HG02623 (cell line): ENCODE results near the gene CNTN5.

ENCODE experiments used
- ATAC-seq: cut with Tn5 transposase; IDR thresholded peaks from one replicate; pipeline ENCODE4 v1.9.1; 2021; ENCODE audit warnings: moderate library complexity; ENCODE audit not compliant: unreplicated experiment

CNTN5 gene

DNA sequence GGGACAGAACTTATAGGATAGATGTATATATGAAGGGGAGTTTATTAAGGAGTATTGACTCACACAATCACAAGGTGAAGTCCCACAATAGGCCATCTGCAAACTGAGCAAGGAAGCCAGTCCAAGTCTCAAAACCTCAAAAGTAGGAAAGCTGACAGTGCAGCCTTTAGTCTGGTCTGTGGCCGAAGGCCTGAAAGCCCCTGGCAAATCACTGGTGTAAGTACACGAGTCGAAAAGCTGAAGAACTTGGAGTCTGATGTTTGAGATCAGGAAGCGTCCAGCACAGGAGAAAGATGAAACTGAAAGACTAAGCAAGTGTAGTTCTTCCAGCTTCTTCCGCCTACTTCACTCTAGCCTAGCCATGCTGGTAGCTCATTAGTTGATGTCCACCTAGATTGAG, 866.7 kb downstream of the CNTN5 start:
- no peak for ATAC-seq

DNA sequence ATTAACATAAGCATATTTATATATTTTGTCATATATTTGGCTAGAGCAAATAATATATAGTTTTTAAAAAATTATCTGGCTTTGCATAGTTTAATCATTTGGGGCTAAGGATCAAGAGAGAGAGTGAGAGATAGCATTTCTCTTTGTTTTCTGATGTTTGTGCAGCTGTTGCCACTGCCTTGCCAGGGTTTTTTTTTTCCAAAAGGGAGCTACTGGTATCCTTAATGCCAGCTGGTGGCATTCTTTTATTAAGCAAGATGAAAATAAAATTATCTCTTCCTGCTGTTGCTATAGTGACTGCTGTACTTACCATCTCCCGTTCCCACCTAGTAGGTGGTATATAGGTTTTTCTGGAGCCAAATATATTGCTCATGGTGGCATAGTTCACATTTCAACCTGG, 873.1 kb downstream of the CNTN5 start:
- no peak for ATAC-seq

DNA sequence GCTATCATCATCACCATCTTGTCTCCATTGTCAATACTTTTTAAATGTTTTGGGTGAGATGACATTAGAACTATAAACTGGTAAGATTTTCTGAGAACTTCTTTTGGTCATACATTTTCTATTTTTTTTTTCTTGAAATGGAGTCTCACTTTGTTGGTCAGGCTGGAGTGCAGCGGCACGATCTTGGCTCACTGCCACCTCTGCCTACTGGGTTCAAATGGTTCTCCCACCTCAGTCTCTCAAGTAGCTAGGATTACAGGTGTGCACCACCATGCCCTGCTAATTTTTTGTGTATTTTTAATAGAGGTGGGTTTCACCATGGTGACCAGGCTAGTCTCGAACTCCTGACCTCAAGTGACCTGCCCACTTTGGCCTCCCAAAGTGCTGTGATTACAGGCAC, 880.4 kb downstream of the CNTN5 start:
- no peak for ATAC-seq

DNA sequence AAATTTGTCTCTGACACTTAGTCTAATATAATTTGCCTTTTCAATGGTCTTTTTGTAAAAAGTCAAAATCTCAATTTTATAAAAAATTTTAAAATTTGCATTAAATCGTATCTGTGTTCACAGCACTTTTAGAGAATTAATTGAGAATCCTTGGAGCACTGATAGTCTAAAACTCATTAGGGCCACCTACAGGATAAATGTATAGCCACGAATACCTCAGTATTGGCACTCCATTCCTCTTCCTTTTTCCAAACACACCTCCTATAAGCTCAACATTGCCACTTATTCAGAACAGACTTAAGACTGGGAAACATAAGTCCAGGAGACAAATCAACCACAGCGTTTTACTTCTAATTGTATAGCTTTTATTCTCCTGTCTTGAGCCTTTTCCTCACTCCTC, 890.4 kb downstream of the CNTN5 start:
- ATAC-seq: no peak

DNA sequence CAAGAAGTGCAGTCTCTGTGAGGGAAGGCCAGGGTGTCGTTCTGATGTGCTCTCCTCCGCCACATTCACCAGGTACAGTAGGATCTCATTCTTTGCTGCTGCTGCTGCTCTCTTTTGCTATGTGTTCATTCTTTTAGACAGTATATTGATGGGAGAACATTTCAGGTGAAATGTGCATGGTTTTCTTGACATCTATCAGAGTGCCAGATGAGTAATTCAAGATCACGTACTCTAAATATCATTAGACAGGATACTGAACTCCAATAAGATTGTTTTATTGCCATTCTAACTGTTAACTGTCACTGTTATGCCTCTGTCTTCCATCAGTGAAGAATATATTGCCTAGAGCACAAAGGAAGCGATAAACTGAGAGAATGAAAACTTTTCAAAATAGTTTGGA, 895.3 kb downstream of the CNTN5 start:
- no peak for ATAC-seq

DNA sequence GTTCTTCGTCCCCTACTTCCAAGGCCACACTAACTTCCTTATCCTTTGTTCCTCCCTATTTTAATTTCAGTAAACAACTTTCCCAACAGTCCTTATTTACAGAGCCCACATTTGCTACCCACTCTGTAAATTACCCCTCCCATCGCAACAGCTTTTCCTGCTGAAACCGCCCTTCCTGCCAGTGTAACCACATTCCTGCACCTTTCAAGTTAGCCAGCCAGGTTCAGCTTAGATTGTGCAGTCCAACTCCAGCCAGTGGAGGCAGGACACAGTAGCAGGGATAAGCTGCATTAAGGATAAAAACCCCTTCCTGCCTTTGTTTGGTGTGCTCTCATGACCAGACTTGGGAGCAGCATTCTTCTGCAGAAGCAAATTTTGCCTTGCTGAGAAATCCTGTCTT, 898.0 kb downstream of the CNTN5 start:
- no peak for ATAC-seq

DNA sequence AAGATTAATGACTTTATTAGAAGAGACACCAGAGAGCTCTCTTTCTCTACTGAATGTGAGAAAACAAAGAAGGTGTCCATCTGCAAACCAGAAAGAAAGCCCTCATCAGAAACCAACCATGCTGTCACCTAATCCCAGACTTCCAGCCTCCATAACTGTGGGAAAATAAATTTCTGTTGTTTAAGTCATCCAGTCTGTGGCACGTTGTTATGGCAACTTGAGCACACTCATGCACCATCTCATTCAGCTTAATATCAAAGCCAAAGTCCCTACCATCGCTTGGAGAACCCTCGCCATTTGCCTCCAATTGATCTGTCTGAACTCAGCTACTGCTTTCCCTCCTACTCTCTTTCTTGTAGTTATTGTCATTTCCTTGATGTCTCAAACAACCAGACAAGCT, 900.2 kb downstream of the CNTN5 start:
- ATAC-seq: no peak

DNA sequence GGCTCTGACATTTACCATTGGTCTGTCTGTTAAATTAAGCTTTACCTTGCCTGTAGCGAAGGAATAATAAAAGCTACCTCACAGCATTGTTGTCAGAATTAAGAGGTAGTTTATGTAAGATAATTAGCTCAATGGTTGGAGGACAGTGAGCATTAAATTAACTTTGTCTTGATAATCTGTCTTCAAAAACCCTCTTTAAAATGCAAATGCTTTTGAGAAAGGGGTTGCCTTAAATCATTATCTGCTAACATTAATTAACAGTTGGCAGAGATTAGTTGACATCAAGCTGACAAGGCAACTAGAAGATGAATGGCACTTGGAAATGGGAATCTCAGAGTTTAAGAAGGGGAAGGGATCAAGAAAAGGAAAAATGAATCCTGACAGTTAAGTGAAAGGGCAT, 905.2 kb downstream of the CNTN5 start:
- no peak for ATAC-seq

DNA sequence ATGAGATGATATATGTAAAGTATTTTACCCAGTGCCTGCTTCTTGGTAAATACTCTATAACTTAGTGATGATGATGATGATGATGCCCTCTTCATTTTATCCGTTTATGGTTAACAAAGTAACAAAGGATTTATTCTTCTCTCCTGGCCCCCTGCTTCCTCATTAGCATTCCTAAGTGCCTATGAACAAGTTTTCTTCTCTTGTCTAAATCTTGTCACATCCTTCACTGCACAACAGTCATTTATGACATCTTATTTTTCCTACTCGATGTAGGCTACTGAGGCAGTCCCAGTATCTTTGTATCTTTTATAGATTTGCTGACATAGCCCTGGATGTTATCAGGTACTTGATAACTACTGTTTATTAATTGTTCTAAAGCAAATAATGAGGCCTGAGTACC, 911.9 kb downstream of the CNTN5 start:
- no peak for ATAC-seq

DNA sequence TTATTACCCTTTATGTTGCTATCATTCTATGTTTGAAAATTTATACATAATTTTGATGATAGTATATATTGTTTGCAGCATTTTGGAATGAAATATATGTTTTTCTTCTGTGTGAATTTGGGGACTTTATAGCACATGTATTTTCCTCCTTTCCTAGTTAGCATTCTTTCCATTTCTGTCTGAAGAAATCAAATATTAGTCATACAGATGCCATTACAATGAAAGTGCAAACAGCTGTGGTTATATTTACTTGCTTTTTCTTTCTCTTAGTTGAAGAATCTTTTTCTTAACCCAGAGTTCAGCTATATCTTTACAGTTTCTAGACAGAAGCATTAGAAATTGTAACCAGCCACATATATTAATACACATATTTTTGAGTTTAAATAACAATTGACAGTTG, 913.3 kb downstream of the CNTN5 start:
- no peak for ATAC-seq

DNA sequence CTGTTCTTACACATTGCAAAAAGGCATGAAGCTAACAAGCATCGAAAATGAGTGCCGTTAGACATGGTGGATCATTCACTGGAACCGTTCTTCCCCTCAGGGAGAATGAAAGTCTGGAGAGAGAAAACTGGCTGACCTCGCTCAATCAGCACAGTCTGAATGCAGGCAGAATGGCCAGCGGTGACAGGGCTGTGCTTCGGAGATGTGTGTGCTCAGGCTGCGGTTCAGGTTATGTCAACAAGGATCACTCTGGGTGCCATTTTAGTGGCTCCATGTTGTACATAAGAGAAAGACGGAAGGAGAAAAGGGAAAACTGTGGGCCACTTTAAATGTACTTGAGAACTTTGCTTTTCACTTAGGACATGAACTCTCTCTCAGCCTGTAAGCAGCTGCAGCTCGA, 916.6 kb downstream of the CNTN5 start:
- ATAC-seq: no peak

DNA sequence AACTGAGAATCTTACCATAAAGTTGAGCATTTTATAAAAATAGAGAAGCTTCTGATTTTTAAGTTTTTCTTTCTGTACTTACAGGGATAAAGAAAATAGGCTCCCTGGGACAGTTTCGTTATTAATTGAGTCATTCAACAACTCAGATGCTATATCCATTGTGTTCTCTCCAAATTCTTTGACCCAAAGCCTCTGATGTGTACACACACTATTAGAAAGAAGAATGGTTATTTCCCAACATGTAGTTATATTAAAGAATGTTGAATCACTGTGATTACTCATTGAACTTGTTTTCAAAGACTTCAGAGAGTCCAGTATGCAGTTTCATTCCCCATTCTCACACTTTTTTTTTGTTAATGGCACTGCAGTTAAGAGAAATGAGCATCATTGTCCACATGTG, 932.1 kb downstream of the CNTN5 start:
- no peak for ATAC-seq

DNA sequence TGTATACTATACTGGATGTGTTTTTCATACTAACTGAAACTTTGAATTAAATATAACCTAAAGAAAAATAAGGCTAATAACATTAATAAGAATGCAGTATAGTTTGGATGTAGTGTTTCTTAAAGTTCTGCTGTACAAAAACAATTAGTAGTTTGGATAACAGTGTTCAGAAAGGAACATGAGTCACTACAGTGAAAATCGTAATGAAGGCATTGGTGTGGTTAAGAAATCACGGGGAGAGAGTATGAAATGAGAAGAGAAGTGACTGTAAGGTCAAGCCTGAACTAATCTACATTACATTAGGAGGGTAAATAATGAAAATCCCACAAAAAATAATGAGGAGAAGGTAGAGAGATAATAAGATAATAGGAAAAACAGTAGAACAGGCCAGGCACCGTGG, 939.8 kb downstream of the CNTN5 start:
- no peak for ATAC-seq

DNA sequence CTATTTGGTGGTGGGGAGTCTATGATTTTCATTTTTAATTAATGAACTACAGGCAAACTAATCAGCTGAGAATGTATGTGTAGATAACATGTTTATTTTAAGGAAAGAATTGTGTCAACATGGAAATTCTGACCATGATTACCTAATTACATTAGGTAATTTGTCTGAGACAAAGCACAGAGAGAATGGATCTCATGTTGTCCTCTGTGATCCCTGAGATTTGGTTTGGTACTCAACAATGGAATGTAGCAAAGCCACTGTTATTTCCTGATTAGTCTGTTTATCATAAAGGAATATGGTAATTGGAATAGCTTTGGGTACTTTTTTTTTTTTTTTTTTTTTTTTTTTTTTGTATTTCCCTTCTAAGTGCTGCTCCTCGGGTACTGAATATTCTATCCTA, 947.6 kb downstream of the CNTN5 start:
- no peak for ATAC-seq

DNA sequence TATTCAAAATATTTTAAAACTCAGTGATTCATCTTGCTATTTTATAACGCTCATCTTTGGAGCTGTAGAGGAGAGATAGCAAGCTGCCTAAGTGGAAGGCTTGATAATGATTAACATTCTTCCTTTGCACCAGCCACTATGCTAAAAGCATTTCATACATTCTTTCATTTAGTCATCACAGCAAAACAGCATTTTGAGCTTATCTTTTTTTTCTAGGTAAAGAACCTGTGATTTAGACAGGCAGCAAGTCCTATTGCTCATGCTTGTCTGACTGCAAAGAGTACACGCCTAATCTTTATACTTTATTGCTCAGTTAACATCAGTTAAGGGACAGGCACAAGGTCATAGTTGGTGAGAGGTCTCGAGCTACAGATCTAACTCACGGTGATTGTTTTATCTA, 953.2 kb downstream of the CNTN5 start:
- ATAC-seq: no peak

DNA sequence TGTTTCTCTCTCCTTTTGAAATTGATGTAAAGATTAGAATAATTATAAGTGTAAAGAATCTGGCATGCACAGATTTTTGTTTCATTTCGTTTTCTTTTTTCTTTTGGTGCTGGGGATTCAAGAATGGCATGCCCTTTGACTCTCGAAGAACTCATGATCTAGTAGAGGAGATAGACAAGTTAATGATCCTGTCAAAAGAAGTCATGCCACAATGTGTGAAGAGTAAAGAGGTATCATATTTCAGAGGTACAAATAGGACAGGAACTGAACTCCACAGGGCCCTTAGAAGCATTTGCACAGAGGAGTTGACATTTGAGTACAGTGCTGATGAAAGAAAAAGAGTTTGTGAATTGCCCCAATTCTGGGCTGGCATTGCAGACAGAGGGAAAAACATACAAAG, 958.3 kb downstream of the CNTN5 start:
- ATAC-seq: no peak

DNA sequence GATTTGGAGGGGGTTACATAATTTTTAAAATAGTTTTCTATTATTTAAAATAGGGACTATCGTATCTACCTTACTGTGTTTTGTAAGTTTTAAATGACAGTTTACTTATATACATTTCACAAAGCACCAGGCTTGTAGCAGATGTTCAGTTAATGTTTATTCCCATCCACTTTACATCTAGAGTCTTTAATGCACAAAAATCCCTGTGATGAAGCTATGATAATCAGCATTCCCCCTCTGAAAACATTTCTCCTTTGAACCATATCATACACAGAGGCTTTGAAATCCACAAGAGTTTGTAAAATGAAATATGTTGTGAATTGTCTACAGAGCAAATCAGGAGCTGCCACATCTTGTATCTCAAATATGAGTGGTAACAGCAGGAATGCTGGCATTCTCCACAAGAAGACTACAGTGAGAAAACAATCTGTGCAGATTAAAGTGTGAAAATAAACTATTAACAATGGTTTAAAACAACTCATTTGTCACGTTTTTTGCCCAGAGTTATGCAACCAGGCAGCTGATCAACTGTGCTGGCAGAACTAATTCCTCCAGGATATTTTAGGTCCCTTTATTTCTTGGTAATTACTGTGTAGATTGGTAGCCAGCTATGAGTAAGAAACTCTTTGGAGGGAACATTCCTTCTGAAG, 967.2 kb downstream of the CNTN5 start:
- ATAC-seq: no peak

DNA sequence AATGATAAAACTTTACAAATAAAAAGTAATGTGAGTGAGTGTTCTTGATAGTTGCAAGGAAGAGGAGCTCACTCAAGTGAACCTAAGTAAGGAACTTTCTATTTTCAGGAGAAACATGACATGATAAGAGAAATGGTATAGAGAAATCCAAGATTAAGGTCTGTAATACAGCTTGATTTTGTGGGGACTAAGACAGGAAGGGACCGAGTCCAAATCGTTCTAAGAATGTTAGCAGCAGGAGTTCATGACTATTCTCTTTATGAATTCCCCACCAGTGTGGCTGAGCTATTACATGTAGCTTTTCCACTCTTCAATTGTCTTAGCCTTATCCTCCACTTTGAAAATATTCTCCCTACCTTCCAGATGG, 967.7 kb downstream of the CNTN5 start:
- ATAC-seq: no peak

DNA sequence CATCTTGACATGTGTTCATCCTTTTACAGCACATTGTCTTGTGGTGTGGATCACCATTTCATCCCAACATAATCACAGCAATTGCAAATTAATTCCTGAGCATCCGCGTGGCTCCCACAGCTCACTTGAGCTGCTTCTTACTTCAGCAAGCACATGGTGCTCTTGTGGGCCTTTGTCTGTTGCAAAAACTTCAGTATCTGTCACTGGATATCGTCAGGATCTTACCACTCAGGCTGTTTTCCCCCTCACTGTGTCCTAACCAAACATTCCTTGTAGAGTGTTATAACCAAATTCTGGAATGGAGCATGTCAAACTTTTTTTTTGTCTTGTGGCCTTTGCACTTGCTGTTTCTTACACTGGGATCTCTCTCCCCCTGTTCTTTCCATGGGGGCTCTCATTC, 983.2 kb downstream of the CNTN5 start:
- ATAC-seq: no peak

DNA sequence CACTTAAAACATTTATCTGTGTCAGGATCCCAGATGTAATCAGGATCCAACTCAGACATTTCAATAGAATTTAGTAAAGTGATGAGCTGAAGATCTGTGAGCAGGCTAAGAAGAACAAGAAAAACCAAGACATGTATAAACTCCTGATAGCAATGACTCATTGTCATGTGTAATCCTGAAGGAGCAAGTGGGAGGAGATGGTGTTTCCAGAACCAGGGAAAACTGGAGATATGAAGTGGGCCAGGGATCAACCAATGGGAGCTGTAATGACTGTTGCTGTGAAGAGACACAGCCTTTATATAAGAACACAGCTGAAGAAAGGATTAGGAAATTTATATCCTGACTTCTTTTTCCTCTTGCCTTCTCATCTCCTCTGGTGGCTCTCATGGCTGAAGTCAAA, 983.8 kb downstream of the CNTN5 start:
- ATAC-seq: no peak

DNA sequence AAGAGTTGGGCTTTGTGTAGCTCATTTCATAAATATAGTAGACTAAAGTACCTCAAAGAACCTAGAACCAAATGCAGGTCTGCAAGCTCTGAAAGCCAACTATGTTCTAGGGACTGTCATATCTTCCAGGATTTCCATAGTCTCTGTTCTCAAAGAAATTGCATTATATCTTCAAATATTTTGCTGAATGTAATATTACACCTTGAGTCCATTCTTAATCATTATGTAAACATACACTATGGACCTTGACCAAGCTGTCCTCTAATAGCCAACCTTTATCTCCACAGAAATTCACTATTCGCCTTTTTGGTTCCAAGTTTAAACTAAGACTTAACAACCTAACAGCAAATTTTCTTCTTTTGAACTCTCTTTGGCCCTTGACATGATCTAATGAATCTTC, 987.7 kb downstream of the CNTN5 start:
- ATAC-seq: no peak

DNA sequence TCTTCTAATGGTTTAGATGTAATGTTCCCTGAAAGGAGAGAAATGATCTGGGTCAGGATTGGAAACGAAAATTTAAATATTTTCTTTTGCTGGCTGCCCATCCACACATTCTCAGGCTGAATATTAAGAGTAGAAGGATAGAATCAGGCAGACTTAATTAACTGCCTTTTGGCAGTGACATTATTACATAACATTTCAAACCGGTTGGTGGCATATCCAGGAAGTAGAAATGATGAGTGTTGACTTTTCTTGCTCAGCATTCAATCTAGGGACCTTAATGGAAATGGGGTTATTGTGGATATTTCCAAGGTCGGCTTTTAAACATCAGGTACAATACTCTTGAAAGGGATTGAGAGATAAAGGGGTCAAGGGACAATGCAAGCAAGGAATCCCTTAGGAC, 989.0 kb downstream of the CNTN5 start:
- no peak for ATAC-seq

DNA sequence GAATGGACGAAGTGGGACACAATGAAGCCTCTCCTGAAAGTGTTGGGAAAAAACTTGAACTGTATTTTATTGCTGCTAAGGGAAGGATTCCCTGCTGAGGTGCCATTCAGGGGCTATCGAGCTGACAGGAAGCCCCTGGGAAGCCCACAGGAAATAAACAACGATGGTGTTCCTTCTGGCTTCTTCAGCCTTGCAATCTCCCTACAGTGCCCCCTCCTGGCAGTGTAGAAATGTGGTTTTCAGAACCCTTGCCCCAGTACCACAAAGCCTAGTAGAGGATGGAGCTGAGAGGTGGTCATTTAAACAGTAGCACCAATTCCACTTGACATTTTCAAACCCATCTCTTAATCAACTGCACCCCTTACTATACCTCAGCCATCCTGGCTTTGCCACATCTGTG, 989.6 kb downstream of the CNTN5 start:
- no peak for ATAC-seq

DNA sequence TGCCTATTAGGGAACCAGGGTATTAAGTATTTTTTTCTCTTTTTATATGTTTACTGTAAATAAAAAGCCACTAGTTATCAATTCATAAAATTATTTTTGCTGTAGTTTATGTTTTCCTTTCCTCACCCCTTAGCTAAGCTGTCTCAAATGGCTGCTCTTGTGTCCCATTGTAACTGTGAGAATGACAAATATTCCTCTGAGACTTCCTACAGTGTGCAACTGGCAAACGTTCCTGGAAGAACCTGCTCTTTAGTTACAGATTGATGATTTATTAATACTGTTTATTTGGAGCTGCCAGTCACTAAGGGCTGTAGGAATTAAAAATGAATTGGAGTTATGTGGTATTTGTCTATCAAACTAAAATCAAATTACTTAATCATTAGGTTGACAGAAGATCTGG, 990.9 kb downstream of the CNTN5 start:
- no peak for ATAC-seq
